ENCODE data around the gene SRGAP1.

SRGAP1 gene

DNA sequence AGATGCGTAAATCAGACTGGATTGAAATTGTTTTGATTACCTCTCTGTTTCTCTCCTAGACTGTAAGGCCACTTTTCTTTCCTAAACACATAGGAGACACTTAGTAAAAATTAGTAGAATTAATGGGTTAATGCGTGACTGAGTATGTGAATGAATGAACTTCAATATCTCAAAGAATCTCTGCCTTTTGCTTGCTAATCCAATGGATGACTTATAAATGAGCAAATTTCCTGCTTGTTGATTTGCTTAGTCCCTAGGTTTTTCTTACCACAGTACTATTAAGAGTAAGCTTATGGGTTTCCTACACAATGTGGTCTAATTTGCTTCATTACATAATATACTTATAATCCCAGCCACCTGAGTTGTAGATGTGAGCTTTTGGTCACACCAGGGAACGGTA, 164.1 kb downstream of the SRGAP1 start (continued):
- no peak for TF ChIP-seq SP3 (tag by site-specific recombination; IDR thresholded peaks at IDR 0.05)
- TF ChIP-seq, protein P1, sequence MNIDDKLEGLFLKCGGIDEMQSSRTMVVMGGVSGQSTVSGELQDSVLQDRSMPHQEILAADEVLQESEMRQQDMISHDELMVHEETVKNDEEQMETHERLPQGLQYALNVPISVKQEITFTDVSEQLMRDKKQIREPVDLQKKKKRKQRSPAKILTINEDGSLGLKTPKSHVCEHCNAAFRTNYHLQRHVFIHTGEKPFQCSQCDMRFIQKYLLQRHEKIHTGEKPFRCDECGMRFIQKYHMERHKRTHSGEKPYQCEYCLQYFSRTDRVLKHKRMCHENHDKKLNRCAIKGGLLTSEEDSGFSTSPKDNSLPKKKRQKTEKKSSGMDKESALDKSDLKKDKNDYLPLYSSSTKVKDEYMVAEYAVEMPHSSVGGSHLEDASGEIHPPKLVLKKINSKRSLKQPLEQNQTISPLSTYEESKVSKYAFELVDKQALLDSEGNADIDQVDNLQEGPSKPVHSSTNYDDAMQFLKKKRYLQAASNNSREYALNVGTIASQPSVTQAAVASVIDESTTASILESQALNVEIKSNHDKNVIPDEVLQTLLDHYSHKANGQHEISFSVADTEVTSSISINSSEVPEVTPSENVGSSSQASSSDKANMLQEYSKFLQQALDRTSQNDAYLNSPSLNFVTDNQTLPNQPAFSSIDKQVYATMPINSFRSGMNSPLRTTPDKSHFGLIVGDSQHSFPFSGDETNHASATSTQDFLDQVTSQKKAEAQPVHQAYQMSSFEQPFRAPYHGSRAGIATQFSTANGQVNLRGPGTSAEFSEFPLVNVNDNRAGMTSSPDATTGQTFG (tag by site-specific recombination; IDR thresholded peaks at IDR 0.05; ENCODE audit: borderline replicate concordance) = no peak
- no peak for TF ChIP-seq ZNF585B (tag by site-specific recombination; IDR thresholded peaks at IDR 0.05)
- TF ChIP-seq, protein P2, sequence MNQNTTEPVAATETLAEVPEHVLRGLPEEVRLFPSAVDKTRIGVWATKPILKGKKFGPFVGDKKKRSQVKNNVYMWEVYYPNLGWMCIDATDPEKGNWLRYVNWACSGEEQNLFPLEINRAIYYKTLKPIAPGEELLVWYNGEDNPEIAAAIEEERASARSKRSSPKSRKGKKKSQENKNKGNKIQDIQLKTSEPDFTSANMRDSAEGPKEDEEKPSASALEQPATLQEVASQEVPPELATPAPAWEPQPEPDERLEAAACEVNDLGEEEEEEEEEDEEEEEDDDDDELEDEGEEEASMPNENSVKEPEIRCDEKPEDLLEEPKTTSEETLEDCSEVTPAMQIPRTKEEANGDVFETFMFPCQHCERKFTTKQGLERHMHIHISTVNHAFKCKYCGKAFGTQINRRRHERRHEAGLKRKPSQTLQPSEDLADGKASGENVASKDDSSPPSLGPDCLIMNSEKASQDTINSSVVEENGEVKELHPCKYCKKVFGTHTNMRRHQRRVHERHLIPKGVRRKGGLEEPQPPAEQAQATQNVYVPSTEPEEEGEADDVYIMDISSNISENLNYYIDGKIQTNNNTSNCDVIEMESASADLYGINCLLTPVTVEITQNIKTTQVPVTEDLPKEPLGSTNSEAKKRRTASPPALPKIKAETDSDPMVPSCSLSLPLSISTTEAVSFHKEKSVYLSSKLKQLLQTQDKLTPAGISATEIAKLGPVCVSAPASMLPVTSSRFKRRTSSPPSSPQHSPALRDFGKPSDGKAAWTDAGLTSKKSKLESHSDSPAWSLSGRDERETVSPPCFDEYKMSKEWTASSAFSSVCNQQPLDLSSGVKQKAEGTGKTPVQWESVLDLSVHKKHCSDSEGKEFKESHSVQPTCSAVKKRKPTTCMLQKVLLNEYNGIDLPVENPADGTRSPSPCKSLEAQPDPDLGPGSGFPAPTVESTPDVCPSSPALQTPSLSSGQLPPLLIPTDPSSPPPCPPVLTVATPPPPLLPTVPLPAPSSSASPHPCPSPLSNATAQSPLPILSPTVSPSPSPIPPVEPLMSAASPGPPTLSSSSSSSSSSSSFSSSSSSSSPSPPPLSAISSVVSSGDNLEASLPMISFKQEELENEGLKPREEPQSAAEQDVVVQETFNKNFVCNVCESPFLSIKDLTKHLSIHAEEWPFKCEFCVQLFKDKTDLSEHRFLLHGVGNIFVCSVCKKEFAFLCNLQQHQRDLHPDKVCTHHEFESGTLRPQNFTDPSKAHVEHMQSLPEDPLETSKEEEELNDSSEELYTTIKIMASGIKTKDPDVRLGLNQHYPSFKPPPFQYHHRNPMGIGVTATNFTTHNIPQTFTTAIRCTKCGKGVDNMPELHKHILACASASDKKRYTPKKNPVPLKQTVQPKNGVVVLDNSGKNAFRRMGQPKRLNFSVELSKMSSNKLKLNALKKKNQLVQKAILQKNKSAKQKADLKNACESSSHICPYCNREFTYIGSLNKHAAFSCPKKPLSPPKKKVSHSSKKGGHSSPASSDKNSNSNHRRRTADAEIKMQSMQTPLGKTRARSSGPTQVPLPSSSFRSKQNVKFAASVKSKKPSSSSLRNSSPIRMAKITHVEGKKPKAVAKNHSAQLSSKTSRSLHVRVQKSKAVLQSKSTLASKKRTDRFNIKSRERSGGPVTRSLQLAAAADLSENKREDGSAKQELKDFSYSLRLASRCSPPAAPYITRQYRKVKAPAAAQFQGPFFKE (tag by site-specific recombination; IDR thresholded peaks at IDR 0.05; ENCODE audit: borderline replicate concordance) = no peak
- TF ChIP-seq, protein P3, sequence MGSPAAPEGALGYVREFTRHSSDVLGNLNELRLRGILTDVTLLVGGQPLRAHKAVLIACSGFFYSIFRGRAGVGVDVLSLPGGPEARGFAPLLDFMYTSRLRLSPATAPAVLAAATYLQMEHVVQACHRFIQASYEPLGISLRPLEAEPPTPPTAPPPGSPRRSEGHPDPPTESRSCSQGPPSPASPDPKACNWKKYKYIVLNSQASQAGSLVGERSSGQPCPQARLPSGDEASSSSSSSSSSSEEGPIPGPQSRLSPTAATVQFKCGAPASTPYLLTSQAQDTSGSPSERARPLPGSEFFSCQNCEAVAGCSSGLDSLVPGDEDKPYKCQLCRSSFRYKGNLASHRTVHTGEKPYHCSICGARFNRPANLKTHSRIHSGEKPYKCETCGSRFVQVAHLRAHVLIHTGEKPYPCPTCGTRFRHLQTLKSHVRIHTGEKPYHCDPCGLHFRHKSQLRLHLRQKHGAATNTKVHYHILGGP (tag by site-specific recombination; IDR thresholded peaks at IDR 0.05) = no peak
- TF ChIP-seq ZNF654 (tag by site-specific recombination; IDR thresholded peaks at IDR 0.05; ENCODE audit: low read depth) = no peak
- TF ChIP-seq, protein P4, sequence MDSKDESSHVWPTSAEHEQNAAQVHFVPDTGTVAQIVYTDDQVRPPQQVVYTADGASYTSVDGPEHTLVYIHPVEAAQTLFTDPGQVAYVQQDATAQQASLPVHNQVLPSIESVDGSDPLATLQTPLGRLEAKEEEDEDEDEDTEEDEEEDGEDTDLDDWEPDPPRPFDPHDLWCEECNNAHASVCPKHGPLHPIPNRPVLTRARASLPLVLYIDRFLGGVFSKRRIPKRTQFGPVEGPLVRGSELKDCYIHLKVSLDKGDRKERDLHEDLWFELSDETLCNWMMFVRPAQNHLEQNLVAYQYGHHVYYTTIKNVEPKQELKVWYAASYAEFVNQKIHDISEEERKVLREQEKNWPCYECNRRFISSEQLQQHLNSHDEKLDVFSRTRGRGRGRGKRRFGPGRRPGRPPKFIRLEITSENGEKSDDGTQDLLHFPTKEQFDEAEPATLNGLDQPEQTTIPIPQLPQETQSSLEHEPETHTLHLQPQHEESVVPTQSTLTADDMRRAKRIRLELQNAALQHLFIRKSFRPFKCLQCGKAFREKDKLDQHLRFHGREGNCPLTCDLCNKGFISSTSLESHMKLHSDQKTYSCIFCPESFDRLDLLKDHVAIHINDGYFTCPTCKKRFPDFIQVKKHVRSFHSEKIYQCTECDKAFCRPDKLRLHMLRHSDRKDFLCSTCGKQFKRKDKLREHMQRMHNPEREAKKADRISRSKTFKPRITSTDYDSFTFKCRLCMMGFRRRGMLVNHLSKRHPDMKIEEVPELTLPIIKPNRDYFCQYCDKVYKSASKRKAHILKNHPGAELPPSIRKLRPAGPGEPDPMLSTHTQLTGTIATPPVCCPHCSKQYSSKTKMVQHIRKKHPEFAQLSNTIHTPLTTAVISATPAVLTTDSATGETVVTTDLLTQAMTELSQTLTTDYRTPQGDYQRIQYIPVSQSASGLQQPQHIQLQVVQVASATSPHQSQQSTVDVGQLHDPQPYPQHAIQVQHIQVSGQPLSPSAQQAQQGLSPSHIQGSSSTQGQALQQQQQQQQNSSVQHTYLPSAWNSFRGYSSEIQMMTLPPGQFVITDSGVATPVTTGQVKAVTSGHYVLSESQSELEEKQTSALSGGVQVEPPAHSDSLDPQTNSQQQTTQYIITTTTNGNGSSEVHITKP (tag by site-specific recombination; IDR thresholded peaks at IDR 0.05) = no peak
- TF ChIP-seq, protein P5, sequence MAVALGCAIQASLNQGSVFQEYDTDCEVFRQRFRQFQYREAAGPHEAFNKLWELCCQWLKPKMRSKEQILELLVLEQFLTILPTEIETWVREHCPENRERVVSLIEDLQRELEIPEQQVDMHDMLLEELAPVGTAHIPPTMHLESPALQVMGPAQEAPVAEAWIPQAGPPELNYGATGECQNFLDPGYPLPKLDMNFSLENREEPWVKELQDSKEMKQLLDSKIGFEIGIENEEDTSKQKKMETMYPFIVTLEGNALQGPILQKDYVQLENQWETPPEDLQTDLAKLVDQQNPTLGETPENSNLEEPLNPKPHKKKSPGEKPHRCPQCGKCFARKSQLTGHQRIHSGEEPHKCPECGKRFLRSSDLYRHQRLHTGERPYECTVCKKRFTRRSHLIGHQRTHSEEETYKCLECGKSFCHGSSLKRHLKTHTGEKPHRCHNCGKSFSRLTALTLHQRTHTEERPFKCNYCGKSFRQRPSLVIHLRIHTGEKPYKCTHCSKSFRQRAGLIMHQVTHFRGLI (tag by site-specific recombination; IDR thresholded peaks at IDR 0.05) = no peak
- no peak for TF ChIP-seq ZNF155 (tag by site-specific recombination; IDR thresholded peaks at IDR 0.05)
- no peak for TF ChIP-seq HOXA7 (CRISPR knock-in tag; IDR thresholded peaks at IDR 0.05; ENCODE audit: borderline replicate concordance)
- TF ChIP-seq ZNF133 (tag by site-specific recombination; IDR thresholded peaks at IDR 0.05) = no peak
